ENCODE measurements around the gene ACLY. TPM values are rescaled to one million over a fixed set of nuclear protein-coding genes. Genes with fewer than 3 reads are reported as not detected.

The ACLY gene
- total RNA-seq, 4 donors from 2014 or later = 30.0 to 108 (median 67.3) TPM

- TF ChIP-seq POLR2A (IDR thresholded peaks at IDR 0.05) = no peak
- no peak for TF ChIP-seq CTCF (IDR thresholded peaks at IDR 0.05)
- H3K27ac ChIP-seq = no peak overlapping the region
- DNase-seq = no peak
- no peaks in the 10 kb centered on the region for H3K4me1 ChIP-seq
- H3K9me3 ChIP-seq = no peaks in the 10 kb centered on the region
- intact Hi-C loops (cut with DNase I; ENCODE audit: low total_unique reads) = no loop called here
- no peaks in the 10 kb centered on the region for H3K36me3 ChIP-seq
- H3K4me3 ChIP-seq = no peak overlapping the region
- no peaks in the 10 kb centered on the region for H3K27me3 ChIP-seq
Observed at GRCh38 chr17:41904242-41904841, 14.4 kb downstream of the ACLY start.

- DNase-seq = no peak
- no peaks in the 10 kb centered on the region for H3K9me3 ChIP-seq
- intact Hi-C loops (cut with DNase I; ENCODE audit: low total_unique reads) = no loop called here
- no peaks in the 10 kb centered on the region for H3K27me3 ChIP-seq
- no peaks in the 10 kb centered on the region for H3K4me1 ChIP-seq
- H3K4me3 ChIP-seq = no peak overlapping the region
- no peak overlapping the region for H3K27ac ChIP-seq
- TF ChIP-seq CTCF (IDR thresholded peaks at IDR 0.05) = no peak
- TF ChIP-seq POLR2A (IDR thresholded peaks at IDR 0.05) = no peak
- H3K36me3 ChIP-seq = no peaks in the 10 kb centered on the region
Observed at GRCh38 chr17:41901646-41902045, 17.1 kb downstream of the ACLY start.

GRCh38 chr17:41896726-41897125 lies 22.0 kb downstream of the ACLY start:
- no peak for DNase-seq
- Histone ChIP-seq H3K9me3 (no peaks in the 10 kb centered on the region), H3K27me3 (no peaks in the 10 kb centered on the region), H3K36me3 (no peaks in the 10 kb centered on the region), H3K27ac (peak overlapping the region; percentile 47 to 74), H3K4me3 (no peak overlapping the region), H3K4me1 (no peaks in the 10 kb centered on the region)
- TF ChIP-seq CTCF (IDR thresholded peaks at IDR 0.05) (no peak), POLR2A (IDR thresholded peaks at IDR 0.05) (no peak)
- intact Hi-C loops (cut with DNase I; ENCODE audit: low total_unique reads) = no loop called here

- Histone ChIP-seq H3K9me3 (no peaks in the 10 kb centered on the region), H3K27ac (peak overlapping the region; percentile 47 to 74), H3K27me3 (no peaks in the 10 kb centered on the region), H3K4me1 (no peaks in the 10 kb centered on the region), H3K36me3 (no peaks in the 10 kb centered on the region), H3K4me3 (no peak overlapping the region)
- TF ChIP-seq POLR2A (IDR thresholded peaks at IDR 0.05) (no peak), CTCF (IDR thresholded peaks at IDR 0.05) (no peak)
- intact Hi-C loops (cut with DNase I; ENCODE audit: low total_unique reads) = no loop called here
- DNase-seq = peak; percentile 67 to 78
Observed at GRCh38 chr17:41895617-41896016, 23.1 kb downstream of the ACLY start.

- H3K27me3 ChIP-seq = no peaks in the 10 kb centered on the region
- peak overlapping the region; percentile 47 to 74 for H3K27ac ChIP-seq
- TF ChIP-seq CTCF (IDR thresholded peaks at IDR 0.05) = no peak
- no peak for TF ChIP-seq POLR2A (IDR thresholded peaks at IDR 0.05)
- H3K9me3 ChIP-seq = no peaks in the 10 kb centered on the region
- no peaks in the 10 kb centered on the region for H3K36me3 ChIP-seq
- no peak overlapping the region for H3K4me3 ChIP-seq
- peak; percentile 66 to 69 for DNase-seq
- no peaks in the 10 kb centered on the region for H3K4me1 ChIP-seq
- intact Hi-C loops (cut with DNase I; ENCODE audit: low total_unique reads) = no loop called here
Observed at GRCh38 chr17:41894791-41895331, 23.9 kb downstream of the ACLY start.
